ENCODE data around the gene RABL6. TPM values are rescaled to one million over a fixed set of nuclear protein-coding genes. Genes with fewer than 3 reads are reported as not detected.
A peak's percentile ranks its signal among the peaks of the same experiment; 100 is the strongest.
"Not testable (repeated sequence)": the region's sequence is repeated elsewhere in the genome, so short reads cannot be mapped to it uniquely, and the experiment has no call there.

RABL6 gene
- total RNA-seq, 1 donor = 64.8 TPM

- H2AFZ ChIP-seq (ENCODE audit: low read length) = peak overlapping the region; percentile 72
- peak; percentile 69 for TF ChIP-seq CTCF (IDR thresholded peaks at IDR 0.05; ENCODE audit: extremely low read depth, low read depth, low read length)
Measured at GRCh38 chr9:136760834-136761544, 46.8 kb upstream of the RABL6 start.

DNA sequence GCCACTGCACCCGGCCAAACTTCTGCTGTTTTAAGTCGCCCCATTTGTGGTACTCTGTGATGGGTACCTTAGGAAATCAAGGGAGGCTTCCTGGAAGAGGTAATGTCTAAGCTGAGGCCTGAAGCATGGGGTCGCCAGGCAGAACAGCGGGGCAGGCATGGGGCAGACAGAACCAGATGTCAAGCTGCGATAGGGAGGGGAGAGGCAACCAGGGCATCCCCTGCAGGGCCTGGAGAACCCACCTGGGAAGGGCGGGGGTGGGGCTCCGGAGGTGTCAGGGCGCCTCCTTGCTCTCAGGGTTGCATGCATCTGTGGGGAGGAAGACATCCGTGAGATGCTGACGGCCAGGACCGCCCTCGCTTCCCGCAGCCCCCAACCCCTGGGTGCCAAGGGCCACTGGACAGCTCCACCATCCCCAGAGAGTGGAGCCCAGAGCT, 46.2 kb upstream of the RABL6 start:
- no peak overlapping the region for H3K4me2 ChIP-seq (ENCODE audit: insufficient read depth, low read length)
- H3K4me3 ChIP-seq (ENCODE audit: insufficient read depth, low read length) = no peak overlapping the region
- H3K4me1 ChIP-seq (ENCODE audit: insufficient read depth, low read length) = no peaks in the 10 kb centered on the region
- H2AFZ ChIP-seq (ENCODE audit: low read length) = no peak overlapping the region
- no peaks in the 10 kb centered on the region for H4K20me1 ChIP-seq (ENCODE audit: insufficient read depth, low read length)
- no peaks in the 10 kb centered on the region for H3K79me2 ChIP-seq (ENCODE audit: insufficient read depth, low read length)
- H3K27ac ChIP-seq (ENCODE audit: low read depth, low read length) = no peak overlapping the region
- peak; percentile 76 for DNase-seq (ENCODE audit: insufficient read length, low spot score, missing footprints)
- no peaks in the 10 kb centered on the region for H3K9me3 ChIP-seq (ENCODE audit: low read depth, low read length)
- H3K27me3 ChIP-seq (ENCODE audit: insufficient read depth, low read length) = no peaks in the 10 kb centered on the region
- H3K36me3 ChIP-seq (ENCODE audit: insufficient read depth, low read length) = no peaks in the 10 kb centered on the region
- no peak for TF ChIP-seq CTCF (IDR thresholded peaks at IDR 0.05; ENCODE audit: extremely low read depth, low read depth, low read length)

More at GRCh38 chr9:136760834-136761544, 46.8 kb upstream of the RABL6 start:
- H3K4me3 ChIP-seq (ENCODE audit: insufficient read depth, low read length) = peak overlapping the region; percentile 19
- not testable (repeated sequence) for H3K4me1 ChIP-seq (ENCODE audit: insufficient read depth, low read length); H3K27ac ChIP-seq (ENCODE audit: low read depth, low read length); H3K27me3 ChIP-seq (ENCODE audit: insufficient read depth, low read length); H3K79me2 ChIP-seq (ENCODE audit: insufficient read depth, low read length); H4K20me1 ChIP-seq (ENCODE audit: insufficient read depth, low read length); H3K36me3 ChIP-seq (ENCODE audit: insufficient read depth, low read length); H3K9me3 ChIP-seq (ENCODE audit: low read depth, low read length)
- H3K4me2 ChIP-seq (ENCODE audit: insufficient read depth, low read length) = peak overlapping the region; percentile 61
- peak; percentile 97 for DNase-seq (ENCODE audit: insufficient read length, low spot score, missing footprints)

DNA sequence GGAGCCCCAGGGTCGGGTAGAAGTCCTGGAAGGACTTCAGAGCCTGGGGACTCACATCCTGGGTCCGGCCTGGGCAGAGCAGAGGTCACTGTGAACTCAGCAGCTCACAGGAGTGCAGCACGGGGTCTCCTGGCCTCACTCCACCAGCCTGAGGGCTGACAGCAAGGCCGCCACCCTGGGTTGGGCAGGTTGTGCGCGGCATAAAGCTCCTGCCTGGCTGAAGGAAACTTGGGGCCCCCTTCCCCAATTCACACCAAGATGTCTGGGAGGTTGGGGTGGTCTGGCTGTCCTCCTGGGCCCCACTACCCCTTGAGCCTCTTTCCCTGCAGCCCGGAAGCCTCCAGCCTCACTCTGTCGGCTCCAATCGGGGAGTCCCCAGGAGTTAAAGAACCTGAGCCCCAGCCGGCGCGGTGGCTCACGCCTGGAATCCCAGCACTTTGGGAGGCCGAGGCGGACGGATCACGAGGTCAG, 45.5 kb upstream of the RABL6 start:
- peak; percentile 58 for DNase-seq (ENCODE audit: insufficient read length, low spot score, missing footprints)
- Histone ChIP-seq H3K27ac (ENCODE audit: low read depth, low read length) (no peak overlapping the region), H3K27me3 (ENCODE audit: insufficient read depth, low read length) (no peaks in the 10 kb centered on the region), H3K9me3 (ENCODE audit: low read depth, low read length) (no peaks in the 10 kb centered on the region), H4K20me1 (ENCODE audit: insufficient read depth, low read length) (no peaks in the 10 kb centered on the region), H2AFZ (ENCODE audit: low read length) (no peak overlapping the region), H3K4me2 (ENCODE audit: insufficient read depth, low read length) (no peak overlapping the region), H3K4me1 (ENCODE audit: insufficient read depth, low read length) (no peaks in the 10 kb centered on the region), H3K4me3 (ENCODE audit: insufficient read depth, low read length) (no peak overlapping the region), H3K79me2 (ENCODE audit: insufficient read depth, low read length) (no peaks in the 10 kb centered on the region), H3K36me3 (ENCODE audit: insufficient read depth, low read length) (no peaks in the 10 kb centered on the region)
- TF ChIP-seq CTCF (IDR thresholded peaks at IDR 0.05; ENCODE audit: extremely low read depth, low read depth, low read length) = no peak

DNA sequence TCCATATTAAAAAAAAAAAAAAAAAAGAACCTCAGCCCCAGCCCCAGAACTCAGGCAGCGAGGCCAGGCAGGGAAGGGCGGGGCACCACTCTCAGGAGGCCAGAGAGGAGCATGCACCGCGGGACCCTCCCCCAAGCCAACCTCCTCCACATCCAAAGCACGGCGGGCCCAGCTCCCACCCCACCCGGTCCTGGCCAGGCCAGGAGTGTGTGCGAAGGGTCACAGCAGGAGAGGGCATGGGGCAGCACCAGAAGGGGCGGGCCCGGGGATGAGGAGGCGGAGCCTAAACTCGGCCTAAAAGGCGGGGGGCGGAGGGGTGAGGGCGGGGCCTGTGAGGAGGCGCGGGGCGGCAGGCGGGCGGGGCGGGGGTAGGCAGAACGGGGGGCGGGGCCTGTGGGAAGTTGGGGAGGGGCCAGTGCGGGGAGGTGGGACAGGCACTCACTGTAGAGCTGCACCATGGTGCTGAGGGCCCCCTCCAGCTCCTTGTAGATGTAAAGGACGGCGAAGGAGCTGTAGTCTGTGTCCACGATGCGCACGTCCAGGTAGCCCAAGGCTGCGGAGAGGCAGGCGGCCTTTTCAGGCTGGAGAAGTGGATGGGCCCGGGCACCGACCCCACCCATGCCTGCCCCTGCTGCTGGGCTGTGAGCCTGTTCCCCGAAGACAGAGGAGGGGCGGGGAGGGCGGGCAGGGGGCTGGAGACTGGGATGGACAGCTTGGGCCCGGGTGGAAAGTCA, 44.7 kb upstream of the RABL6 start:
- Histone ChIP-seq H3K27me3 (ENCODE audit: insufficient read depth, low read length) (peaks cover 3% of the 10 kb centered on the region), H3K9me3 (ENCODE audit: low read depth, low read length) (no peaks in the 10 kb centered on the region), H3K4me2 (ENCODE audit: insufficient read depth, low read length) (no peak overlapping the region), H3K4me1 (ENCODE audit: insufficient read depth, low read length) (no peaks in the 10 kb centered on the region), H3K36me3 (ENCODE audit: insufficient read depth, low read length) (no peaks in the 10 kb centered on the region), H3K27ac (ENCODE audit: low read depth, low read length) (no peak overlapping the region), H3K4me3 (ENCODE audit: insufficient read depth, low read length) (no peak overlapping the region), H3K79me2 (ENCODE audit: insufficient read depth, low read length) (no peaks in the 10 kb centered on the region), H2AFZ (ENCODE audit: low read length) (no peak overlapping the region), H4K20me1 (ENCODE audit: insufficient read depth, low read length) (no peaks in the 10 kb centered on the region)
- peak; percentile 84 for DNase-seq (ENCODE audit: insufficient read length, low spot score, missing footprints)
- TF ChIP-seq CTCF (IDR thresholded peaks at IDR 0.05; ENCODE audit: extremely low read depth, low read depth, low read length) = no peak
